ENCODE measurements around the gene DYSF.

DNA sequence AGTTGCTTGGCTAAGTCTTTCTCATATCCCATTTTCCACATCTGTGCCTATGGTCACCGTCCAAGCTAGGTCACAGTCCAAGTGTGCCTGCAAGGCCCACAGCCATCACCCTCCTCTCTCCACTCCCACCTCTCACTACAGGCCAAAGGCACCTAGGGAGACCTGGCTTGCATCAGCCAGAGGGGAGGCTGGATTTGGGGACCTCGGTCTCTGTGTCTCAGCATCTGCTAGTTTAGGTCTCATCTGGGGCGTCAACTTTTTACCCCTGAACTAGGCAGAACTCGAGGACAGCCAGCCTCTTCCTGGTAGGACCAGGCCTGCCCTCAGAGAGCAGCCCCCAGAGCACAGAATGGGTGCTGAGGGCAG is 217.1 kb downstream of the DYSF start:
- TF ChIP-seq GATA3 (IDR thresholded peaks at IDR 0.05; ENCODE audit: low read depth, low read length) (no peak), GATA2 (IDR thresholded peaks at IDR 0.05; ENCODE audit: low read depth, low read length) (no peak)

Data from SH-SY5Y (cell line).